IPS-11a (cell line): Measurements from ENCODE around the gene NPTX1.

Source experiments
- H3K4me3 ChIP-seq: one replicate; pipeline ENCODE4 v1.5.1; 2013; ENCODE audit warnings: low read depth, low read length, control low read depth

NPTX1 gene

DNA sequence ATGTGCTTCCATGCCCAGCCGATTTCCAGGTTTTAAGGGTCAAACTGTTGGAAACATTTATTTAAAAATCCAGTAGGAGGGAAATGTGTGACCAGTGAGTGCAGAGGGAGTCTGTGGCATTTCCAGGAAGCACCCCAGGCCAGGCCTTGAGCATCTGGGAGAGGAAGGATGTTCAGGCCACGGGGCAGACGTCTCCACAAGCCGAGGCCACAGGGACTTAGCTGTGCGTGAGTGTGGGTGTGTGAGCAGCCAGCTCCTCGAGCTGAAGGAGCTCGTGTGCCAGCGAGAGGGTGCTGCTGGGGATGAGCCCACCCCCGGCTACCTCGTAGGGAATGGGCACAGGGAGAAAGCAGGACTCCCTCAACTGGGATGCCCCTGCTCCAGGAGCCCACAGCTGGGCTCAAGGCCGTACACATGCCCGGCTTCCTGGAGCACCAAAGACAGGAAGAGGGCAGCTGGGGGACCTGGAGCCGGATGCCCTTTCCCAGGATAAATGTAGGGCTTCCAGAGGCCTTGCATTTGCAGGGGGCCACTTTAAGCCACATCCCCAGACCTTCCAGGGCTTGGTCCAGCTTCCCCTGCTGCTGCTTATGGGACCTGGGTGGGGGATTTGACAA, 12.5 kb downstream of the NPTX1 start:
- H3K4me3 ChIP-seq: no peak overlapping the region

DNA sequence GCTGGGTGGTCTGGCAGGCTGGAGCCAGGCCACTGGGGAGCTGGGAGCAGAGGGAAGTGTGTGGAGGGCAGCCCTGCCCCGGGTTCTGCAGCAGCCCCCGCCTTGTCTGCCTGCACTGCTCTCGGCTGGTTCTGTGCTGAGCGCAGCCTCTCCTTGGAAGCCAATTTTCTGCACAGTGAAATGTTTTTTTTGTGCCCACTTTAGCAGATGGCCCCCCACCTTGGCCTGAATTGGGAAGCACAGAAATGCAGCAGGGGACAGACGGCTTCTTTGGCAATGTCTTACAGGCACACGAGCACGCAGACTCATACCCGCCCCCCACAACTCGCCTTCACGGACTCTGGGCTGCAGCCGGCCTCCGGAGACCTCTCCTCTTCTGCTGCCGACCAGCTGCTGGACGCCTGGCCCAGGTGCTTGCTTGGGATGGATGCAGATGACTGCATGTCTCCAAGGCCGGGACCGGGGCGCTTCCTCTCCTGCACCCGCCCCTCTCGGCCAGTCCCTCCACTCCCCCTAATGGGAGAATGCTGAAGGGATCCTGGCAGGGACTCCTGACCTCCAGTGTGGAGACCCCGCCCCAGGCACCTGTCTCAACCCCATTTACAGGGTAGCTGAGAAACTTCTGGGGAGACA, 14.8 kb downstream of the NPTX1 start:
- no peak overlapping the region for H3K4me3 ChIP-seq

DNA sequence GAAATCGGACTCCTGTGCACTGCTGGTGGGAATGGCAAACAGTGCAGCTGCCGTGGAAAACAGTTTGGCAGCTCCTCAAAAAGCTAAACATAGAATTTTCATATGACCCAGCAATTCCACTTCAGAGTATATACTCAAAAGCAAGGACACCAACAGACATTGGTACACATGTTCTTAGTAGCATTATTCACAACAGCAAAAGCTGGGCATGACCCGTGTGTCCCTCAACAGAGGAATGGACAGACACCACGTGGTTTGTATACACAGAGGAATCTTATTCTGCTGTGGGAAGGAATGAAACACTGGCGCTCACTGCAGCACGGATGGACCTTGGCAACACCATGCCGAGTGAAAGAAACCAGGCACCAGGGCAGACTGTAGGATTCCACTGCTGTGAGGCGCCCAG, 16.0 kb downstream of the NPTX1 start:
- no peak overlapping the region for H3K4me3 ChIP-seq

- H3K4me3 ChIP-seq: no peak overlapping the region
Observed at GRCh38 chr17:80459234-80459633, 17.2 kb downstream of the NPTX1 start.

DNA sequence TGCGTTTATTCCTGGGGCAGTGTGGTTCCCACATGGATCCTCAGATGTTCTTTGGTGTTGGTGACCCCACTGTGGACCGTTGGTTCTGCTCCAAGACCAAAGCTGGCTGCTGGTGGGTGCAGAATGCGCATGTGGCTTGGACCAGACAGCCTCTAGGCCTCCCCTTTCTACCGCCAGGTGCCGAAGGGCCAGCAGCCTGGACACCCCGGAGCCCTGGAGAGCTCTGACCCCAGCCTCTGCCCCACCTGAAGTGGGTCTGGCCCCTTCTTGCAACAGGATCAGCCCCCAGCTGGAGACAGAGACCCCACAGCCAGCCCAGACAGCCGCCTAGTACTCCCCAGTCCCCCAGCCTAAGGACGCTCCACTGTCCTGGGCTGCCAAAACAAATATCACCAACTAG, 18.4 kb downstream of the NPTX1 start:
- no peak overlapping the region for H3K4me3 ChIP-seq

GRCh38 chr17:80457236-80457856, 19.1 kb downstream of the NPTX1 start:
- no peak overlapping the region for H3K4me3 ChIP-seq

DNA sequence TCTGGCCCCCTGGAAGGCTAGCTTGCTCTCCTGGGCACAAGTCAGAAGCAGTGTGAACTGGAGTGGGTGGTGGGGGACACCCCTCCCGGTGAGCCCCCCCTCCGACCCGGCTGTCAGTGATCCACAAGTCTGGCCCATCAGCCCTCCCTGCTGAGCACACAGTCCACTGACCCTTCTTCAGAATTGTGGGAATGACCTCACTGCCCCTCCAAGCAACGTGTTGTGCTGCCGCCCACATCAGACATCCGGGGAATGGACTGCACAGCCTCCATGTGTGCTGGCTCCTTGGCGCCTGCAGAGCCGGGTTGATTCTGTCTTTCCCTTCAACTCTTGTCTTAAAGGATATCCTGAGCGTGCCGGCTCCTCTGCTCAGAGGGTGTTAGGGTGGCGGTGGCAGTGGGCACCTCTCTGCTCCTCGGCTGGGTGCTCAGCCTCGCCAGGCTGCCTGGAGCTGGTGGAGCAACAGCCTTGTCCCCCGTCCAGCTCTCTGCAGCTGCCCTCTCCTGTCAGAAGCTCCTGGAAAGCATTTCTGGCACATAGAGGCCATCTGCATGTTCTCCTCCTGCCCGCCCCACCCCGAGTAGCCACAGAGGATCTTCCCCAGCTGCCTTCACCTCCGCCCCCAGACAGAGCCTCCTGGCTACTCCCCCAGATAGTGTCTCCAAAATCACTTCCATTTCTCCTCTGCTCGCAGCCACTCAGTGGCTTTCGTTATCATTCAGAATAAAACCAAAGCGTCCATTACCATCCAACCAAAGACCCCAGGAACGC, 19.8 kb downstream of the NPTX1 start:
- H3K4me3 ChIP-seq: no peak overlapping the region

DNA sequence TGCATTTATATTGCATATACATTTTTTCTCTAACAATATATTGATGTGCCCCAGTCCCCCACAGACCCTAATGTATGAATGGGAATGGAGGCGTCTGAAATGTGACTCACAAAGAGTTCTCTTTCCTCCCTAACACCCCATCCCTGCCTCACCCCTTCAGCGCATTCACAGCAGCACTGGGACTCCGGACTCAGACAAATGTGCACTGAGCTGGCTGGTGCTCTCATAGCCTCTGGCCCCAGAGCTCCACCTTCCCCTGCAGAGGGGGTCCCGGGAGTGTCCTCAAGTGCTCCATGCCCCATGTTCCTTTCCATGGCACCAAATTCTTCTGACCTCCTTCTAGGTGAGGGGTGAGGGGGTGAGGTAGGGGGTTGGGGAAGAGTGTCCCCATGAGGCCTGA, 20.6 kb downstream of the NPTX1 start:
- H3K4me3 ChIP-seq: no peak overlapping the region

DNA sequence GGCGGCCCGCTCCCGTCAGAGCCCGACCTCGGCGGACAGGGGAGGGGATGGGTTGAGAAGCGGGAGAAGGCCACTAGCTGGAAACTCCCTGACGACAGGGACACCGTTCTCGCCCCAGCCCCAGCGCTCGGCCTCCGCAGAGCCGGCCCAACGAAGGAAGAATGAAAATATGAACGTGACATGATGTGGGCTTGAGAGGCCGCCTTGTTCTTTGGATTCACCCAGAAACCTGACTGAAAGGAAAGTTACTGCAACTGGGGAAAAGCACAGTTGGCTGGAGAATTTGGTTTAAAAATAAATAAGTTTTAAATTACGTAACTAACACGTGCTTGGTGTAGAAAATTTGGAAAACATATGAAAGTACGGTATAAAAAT, 21.1 kb downstream of the NPTX1 start:
- H3K4me3 ChIP-seq: peak overlapping the region; percentile 76

- H3K4me3 ChIP-seq: peak overlapping the region; percentile 76
Observed at GRCh38 chr17:80454557-80455335, 21.7 kb downstream of the NPTX1 start.

GRCh38 chr17:80453998-80454556, 22.3 kb downstream of the NPTX1 start:
- peak overlapping the region; percentile 76 for H3K4me3 ChIP-seq

DNA sequence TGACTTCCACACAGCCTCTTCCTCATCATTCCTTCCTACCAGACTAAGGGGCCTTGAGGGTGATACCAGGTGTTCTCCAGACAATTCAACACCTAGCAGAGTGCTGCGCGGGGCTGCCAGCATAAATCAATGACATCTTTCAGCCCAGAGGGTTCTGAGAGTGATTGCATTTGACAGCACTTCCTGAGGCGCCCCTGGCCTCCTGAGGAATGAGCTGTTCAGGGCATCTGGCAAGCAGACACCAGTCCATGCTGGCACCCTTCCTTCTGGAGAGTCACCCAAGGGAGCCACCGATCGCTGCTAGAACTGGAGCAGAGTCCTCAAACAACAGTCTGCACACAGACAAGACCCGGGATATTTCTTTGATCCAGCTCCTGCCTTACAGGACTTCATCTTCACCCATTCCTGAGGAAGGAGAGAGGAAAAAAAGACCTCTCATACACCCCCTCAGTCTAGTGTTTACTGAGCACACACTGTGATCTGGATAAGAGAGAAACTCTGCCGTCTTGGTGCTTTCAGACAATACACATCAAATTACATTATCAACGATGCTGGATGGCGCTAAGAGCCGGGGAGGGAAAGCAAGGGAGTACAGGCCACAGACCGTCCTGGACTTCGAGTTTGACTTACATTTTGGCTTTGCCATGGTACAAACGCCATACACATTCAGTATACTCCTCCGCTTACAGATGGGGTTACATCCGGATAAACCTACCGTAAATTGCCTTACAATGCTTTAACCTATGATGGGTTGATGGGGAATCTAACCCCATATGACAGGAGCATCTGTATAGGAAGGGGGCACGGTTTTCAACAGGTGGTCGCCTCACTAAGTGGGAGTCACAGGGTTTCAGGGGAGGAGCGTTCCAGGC, 23.0 kb downstream of the NPTX1 start:
- peak overlapping the region; percentile 76 for H3K4me3 ChIP-seq

- no peak overlapping the region for H3K4me3 ChIP-seq
Observed at GRCh38 chr17:80452173-80452915, 24.1 kb downstream of the NPTX1 start.

DNA sequence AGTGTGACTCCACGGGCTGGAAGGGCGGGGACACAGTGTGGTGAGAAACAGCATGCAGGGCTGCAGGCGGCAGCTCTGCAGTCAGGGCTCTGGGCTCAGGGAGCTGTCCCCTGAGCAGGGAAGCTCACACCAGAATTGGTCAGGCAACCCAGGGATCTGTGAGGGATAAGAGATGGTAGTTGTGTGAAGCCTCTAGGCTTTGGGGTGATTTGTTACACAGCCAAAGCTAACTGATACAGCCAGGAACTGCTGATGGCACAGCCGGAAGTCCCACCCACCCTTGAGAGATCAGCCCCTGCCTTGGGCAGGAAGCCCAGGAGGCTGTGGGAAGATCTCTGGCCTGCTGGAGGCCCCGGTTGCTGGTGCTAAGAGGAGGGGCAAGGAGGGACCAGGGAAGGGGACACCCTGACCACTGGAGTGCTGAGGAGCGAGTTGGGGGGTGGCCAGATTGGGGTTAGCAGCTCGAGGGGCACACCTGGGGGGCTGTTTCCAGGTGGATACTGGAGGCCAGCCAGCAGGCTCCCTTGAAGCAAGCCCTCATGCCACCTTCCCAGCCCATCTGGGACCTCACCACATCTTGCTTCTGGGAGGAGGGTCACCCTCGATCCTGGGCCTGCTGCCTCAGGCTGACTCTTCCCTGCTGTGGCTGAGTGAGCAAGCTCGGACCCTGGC, 25.2 kb downstream of the NPTX1 start:
- no peak overlapping the region for H3K4me3 ChIP-seq

GRCh38 chr17:80449930-80450576, 26.4 kb downstream of the NPTX1 start:
- H3K4me3 ChIP-seq: no peak overlapping the region

DNA sequence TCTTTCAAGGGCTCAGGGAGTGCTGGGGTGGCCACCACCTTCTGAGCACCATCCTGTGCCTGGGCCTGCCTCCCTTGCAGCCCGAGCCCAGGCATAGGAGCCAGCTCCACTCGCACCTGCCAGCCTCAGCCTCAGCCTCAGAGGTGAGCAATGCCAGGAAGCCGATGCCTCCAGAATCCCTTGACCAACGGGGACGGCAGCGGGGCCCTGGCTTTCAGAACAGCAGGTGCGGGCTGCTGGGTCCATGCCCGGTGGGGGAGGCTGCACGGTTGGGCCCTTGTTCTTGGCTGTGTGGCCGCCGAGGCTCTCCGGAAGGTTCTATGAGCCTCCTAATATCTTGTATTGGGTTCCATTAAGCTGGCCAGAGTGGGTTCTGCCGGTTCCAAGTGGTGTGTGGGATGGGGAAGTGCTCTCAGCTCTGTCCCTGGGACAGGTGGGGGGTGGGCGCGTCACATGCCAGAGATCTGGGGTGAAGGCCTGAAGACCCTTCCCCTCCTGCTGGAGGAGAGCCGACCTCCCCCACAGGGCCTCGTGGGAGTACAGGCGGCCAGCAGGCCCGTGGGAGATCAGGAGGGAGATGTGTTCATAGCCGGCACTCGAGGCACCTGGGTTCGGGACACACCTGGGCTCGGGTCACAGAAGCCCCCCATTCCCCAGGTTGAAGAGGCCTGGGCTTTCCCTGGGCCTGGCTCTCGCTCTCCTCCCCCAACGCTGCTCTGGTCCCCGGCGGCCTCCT, 27.0 kb downstream of the NPTX1 start:
- no peak overlapping the region for H3K4me3 ChIP-seq

DNA sequence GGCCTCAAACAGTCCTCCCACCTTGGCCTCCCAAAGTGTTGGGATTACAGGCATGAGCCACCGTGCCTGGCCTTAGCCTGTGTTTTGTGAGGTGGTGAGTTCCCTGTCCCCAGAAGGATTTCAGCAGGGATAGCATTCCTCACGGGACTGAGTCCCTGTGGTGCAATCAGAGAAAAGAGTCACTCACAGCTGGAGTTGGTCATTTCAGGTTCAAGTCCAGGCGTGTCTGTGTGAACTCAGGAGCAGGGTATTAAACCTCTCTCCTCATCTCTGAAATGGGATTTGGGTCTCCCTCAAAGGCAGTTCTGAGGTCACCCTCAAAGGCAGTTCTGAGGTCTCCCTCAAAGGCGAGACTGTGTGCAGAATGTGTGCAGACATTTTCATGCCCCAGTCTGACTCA, 28.6 kb downstream of the NPTX1 start:
- no peak overlapping the region for H3K4me3 ChIP-seq
